Head of caudate nucleus (tissue), 42 donors: ENCODE results near the gene SKI.
"Not testable (repeated sequence)": the region's sequence is repeated elsewhere in the genome, so short reads cannot be mapped to it uniquely, and the experiment has no call there.

Source experiments
- DNase-seq, 42 donors: peaks; one replicate each; pipeline versions ENCODE4 v3.0.0 to v3.0.0-alpha.2; 2020 to 2021; ENCODE audit warnings: mixed read lengths in 7 of 42
- intact Hi-C: fragments of 100-400 bp; cut with DNase I; formaldehyde crosslinking; loops from one replicate; pipeline ENCODE4 v1.15.0; 2022

SKI gene

DNA sequence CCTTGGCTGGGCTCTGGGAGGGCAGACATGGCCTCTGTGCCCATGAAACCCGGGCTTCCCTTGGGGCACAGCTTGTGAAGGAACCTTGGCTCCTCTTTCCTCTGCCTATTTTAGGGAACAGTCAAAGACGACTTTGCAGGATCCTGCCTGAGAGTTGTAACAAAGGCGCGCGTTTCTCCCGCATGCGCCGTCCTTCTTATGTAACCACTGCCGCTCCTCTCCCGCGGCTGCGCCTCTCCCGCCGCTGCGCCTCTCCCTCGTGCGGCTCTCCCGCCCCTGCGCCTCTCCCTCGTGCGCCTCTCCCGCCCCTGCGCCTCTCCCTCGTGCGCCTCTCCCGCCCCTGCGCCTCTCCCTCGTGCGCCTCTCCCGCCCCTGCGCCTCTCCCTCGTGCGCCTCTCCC is 103.5 kb downstream of the SKI start:
- intact Hi-C loops = not testable (repeated sequence)
- DNase-seq = peak in 6 of 42 donors; percentile 31 to 56 (median 47)

- DNase-seq = no peak
- intact Hi-C loops = no loop called here
Measured at GRCh38 chr1:2334366-2334765, 106.2 kb downstream of the SKI start.

DNA sequence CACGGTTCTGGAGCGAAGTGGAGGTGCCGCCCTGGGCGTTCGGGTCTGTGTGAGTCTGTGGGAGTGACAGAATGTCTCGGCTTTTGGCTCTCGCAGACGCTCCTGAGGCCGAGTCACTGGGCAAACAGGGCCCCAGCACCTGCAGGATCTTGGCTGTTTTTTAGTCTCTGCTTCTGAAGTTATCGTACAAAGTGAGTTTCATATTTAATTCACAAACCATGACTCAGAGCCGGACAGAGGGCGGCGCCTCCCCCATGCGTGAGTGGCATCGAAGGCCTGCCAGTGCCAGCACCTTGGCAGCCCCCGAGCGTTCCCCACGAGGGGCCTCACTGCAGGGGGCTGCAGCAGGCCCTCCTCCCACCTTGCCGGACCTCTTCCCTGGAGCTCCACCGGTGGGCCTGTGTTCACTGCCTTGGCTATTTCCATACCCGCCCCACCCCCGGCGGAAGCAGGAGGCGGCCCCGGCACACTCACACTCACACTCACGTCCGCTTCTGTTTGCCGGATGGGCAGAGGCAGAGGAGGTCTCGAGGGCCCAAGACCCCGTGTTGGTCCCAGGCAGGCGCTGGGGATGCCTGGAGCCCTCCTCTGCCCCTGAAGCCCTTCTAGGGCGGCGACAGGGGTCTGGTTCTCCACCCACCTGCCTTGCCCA is 106.9 kb downstream of the SKI start:
- intact Hi-C loops = no loop called here
- DNase-seq = no peak

- intact Hi-C loops = no loop called here
Measured at GRCh38 chr1:2335721-2336455, 107.8 kb downstream of the SKI start.

DNA sequence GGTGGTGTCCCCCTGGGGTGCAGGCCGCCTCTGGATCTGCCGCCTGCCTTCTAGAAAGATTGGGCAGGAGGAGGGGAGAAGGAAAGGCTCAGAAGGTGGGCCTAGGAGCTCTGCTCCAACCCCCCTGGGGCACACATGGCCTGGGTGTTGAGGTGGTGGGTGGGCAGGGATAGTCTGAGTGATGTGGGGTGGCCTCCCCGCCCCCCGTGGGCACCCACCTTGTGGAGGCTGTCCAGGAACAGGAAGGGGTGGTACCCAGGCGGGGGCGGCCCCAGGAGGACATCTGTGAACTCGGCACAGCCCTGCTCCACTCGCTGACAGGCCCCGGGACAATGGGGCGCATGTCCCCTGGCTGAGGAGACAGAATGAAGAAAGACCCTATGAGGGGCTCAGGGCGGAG is 108.4 kb downstream of the SKI start:
- no peak for DNase-seq
- intact Hi-C loops = no loop called here

More at GRCh38 chr1:2335721-2336455, 107.8 kb downstream of the SKI start:
- DNase-seq = no peak

DNA sequence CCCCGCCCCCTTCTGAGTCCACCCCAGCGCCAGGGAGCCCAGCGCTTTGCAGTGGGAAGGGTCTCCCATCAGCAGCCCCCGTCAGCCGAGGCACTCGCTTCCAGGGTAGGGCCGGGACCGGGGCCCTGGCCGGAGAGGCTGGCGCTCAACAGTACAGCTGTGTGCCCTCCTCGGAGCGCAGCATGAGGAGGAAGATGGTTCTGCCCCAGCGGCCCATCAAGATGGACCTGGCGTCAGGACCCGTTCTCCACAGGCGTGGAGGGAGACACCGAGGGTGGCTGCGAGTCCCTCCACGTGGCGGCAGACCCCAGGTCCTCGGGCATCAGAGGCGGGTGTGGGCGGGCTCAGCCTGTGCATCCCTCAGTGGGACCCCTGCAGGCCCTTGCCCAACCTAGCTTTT is 109.0 kb downstream of the SKI start:
- intact Hi-C loops = no loop called here
- DNase-seq = no peak

- no peak for DNase-seq
- intact Hi-C loops = no loop called here
Measured at GRCh38 chr1:2337501-2337900, 109.4 kb downstream of the SKI start.

DNA sequence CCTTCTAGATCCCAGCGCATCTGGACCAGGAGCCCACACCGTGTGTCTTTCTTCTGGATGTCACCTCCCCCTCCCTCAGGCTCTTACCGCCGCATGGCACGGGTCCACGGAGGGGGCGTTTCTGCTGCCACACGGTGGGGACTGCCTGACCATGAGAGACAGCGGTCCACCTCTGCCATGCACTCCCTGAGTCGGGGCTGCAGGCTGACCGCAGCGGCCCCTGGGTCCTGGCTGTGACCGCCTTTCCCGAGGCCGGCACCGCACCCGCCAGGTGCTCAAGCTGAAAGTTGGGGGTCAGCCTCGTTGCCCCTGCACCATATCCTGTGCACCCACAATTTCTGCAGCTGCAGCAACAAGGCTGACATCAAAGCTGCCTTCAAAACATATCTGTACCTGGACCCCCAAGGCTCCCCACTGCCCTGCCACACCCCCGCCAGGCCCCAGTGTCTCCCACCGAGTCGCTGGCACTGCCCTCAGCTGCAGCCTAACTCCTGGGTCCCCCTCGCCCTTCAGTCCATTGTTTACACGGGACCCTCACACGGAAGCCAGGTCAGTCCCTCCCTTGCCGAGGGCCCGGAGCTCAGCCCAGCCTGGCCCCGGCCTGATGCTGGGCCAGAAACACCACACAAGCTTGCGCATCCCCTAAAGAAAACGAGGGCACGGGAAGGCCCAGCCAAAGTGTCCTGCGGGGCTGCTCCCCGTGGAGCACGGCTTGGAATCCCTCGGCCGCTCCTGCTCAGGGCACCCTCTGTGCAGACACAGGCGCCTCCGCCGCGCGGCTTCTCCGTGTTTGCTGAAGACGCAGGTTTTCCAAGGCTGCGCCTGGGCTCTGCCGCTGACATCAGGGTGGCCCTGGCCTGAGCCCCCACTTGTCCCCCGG is 111.3 kb downstream of the SKI start:
- intact Hi-C loops = no loop called here
- DNase-seq = no peak

DNA sequence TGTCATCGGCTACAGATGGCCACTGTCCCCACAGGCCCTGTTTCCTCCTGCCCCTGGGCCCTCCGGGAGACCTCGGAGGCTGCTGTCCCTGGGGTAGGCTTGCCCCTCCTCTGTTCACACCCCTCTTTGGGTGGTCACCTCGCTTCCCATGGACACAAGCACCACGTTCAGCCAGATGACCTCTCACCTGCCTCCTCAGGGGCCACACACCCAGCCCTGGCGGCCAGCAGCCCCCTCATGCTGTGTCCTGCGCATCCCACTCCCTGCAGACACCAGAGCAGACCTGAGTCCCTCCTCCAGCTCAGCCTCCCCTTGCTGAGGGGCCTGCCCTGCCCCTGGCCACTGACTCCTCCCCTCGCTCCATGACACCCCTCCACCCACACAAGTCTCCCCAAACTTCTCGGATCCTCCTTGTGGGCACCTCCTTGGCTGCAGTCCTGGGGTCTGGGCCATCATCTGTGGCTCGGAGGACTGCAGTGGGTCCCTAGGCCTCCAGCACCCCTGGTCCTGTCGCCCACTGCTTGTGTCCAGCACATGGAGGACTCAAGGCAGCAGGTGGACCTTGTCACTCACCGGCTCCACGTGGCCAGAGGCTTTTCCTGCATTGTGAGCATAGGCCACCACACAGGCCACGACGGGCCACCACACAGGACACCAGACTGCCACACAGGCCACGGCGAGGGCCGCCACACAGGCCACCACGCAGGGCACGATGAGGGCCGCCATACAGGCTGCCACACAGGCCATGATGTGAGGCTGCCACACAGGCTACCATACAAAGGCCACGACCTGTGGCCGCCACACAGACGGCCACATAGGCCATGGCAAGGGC is 112.2 kb downstream of the SKI start:
- intact Hi-C loops = no loop called here
- DNase-seq = no peak

- intact Hi-C loops = no loop called here
- no peak for DNase-seq
Measured at GRCh38 chr1:2340918-2341254, 112.8 kb downstream of the SKI start.

GRCh38 chr1:2341706-2342383 is 113.7 kb downstream of the SKI start:
- no peak for DNase-seq
- intact Hi-C loops = no loop called here

DNA sequence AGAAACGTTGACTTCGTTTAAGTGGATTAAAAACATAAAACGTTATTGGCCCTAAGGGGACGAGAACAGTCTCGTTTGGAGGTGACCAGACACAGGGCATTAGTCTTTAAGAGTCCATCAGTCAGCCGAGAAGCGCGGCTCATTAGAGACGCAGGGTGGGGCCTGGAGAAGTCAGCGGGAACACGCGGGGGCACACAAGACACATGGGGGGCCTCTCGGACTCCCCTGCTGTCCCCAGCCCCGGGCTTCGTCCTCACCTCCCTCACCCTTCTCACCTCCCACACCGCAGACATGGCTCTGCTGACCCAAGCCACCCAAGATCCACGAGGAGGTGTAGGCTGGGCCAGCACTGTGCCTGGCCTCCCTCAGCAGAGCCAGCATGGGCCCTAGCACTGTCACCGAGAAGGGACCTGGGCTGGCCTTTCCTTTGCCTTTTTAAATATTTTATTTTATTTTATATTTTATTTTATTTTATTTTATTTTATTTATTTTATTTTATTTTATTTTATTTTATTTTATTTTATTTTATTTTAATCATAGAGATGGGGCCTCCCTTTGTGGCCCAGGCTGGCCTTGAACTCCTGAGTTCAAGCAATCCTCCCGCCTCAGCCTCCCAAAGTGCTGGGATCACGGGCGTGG is 114.4 kb downstream of the SKI start:
- intact Hi-C loops = no loop called here
- DNase-seq = no peak

GRCh38 chr1:2343023-2343935 is 115.2 kb downstream of the SKI start:
- intact Hi-C loops = no loop called here
- DNase-seq = peak in 1 of 42 donors; percentile 23

DNA sequence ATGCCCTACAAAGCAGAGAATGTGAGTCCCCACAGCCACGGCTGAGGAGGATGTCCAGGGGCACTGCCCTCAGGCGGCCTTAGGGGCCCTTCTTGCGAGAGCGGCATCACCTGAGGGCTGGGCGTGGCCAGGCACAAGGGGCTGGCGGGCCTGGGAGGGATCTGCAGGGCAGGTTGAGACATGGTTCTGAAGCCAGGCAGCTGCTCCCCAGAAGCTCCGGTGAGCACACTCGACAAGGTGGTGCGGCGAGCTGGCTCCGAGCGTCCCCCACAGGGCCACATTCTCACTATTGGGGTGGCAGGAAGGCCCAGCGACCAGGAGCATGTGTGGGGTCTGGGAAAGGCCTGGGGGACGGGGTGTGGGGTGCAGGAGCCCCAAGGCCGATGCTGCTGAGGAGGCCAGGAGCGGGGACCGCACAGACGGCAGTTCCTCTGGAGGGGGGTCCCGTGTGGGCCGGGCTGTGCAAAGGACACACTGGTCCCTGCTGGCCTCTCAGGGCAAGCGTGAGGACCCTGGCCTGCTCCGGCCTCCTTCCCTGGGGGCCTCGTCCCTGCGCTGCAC is 116.1 kb downstream of the SKI start:
- peak in 1 of 42 donors; percentile 2 for DNase-seq
- intact Hi-C loops = no loop called here

GRCh38 chr1:2344744-2345296 is 116.7 kb downstream of the SKI start:
- intact Hi-C loops = no loop called here
- no peak for DNase-seq

DNA sequence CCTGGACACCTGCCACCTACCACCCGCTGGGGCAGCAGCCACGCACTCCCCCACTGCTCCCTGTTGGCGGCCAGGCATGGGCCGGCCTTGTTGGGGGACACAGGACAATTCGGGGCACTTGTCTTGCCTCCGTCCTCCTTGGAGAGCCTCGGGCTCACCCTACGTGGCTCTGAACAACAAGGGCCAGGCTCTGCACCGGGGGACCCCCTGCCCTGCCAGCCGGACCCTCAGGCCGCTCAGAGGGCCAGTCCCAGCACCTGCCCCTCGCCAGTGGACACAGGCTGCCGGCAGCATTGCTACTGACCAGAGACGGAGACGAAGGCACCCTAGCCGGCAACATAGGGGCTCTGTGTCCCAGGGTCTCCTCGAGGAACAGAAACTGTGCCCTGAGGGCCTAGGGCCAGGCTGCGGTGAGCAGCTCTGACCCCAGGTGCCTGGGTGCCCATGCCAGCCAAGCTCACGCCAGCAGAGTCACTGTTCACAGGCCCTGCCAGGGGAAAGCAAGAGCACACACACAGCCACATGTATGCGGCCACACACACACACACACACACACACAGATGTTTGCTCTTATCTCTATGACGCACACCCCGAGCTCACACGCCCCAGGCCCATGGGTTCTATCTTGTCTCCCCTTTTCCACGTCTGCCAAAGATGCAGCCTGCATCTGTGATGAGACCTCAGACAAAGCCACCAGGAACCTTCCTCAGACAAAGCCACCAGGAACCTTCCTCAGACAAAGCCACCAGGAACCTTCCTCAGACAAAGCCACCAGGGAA is 117.4 kb downstream of the SKI start:
- DNase-seq = peak in 1 of 42 donors; percentile 3
- intact Hi-C loops = no loop called here
